ENCODE data around the gene DGLUCY.
"Not testable (repeated sequence)": the region's sequence is repeated elsewhere in the genome, so short reads cannot be mapped to it uniquely, and the experiment has no call there.

Gene DGLUCY

DNA sequence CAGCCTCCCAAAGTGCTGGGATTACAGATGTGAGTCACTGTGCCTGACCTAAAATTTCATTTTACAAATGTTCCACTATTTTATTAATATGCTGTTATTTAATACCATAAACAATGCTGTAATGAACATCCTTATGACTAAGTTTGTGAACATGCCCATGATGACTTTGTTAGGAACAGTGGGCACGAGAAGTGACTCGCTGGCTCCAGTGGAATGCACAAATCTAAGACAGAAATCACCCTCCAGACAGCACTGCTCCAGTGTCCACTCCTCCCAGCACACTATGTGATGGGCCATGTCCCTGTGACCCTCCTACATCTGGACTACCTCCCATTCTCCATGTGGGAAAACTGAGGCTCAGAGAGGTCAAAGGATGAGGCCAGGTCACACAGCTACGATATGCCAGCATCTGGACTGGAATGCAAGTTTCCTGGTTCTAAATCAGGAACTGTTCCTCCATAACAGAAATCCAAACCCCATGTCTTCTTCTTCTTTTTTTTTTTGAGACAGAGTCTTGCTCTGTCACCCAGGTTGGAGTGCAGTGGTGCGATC is 72.7 kb downstream of the DGLUCY start:
- TF ChIP-seq, protein P1, sequence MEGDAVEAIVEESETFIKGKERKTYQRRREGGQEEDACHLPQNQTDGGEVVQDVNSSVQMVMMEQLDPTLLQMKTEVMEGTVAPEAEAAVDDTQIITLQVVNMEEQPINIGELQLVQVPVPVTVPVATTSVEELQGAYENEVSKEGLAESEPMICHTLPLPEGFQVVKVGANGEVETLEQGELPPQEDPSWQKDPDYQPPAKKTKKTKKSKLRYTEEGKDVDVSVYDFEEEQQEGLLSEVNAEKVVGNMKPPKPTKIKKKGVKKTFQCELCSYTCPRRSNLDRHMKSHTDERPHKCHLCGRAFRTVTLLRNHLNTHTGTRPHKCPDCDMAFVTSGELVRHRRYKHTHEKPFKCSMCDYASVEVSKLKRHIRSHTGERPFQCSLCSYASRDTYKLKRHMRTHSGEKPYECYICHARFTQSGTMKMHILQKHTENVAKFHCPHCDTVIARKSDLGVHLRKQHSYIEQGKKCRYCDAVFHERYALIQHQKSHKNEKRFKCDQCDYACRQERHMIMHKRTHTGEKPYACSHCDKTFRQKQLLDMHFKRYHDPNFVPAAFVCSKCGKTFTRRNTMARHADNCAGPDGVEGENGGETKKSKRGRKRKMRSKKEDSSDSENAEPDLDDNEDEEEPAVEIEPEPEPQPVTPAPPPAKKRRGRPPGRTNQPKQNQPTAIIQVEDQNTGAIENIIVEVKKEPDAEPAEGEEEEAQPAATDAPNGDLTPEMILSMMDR (IDR thresholded peaks at IDR 0.05; ENCODE audit: insufficient read depth, low read length, poor library complexity, severe bottlenecking) = no peak
- no peaks in the 10 kb centered on the region for H3K27me3 ChIP-seq (replicated peaks; ENCODE audit: control insufficient read depth, insufficient read depth, low read length)
- peaks cover 40% of the 10 kb centered on the region for H3K36me3 ChIP-seq (ENCODE audit: control insufficient read depth, insufficient read depth, low read length)
- no peak for DNase-seq (ENCODE audit: extremely low read depth, insufficient read length)
- no peak overlapping the region for H3K4me3 ChIP-seq (replicated peaks; ENCODE audit: low read depth, low read length)

DNA sequence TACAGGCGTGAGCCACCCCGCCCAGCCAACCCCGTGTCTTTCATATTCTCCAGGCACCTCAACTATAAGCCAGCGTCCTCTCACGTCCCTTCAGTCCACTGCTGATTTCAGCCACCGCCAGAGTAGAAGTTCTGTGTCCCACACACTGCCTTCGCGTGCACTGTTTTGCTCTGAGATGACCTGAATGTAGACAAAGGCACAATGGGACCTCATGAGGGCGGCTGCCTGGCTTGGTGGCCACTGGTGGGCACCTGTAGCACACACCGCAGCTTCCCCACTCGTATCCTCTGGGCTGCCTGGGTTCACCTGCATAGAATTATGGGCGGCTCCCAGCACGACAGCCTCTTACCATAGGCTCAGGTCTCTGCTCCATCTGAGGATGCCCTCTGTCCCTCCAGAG is 73.4 kb downstream of the DGLUCY start:
- Histone ChIP-seq H3K36me3 (ENCODE audit: control insufficient read depth, insufficient read depth, low read length) (peaks cover 41% of the 10 kb centered on the region), H3K4me3 (replicated peaks; ENCODE audit: low read depth, low read length) (no peak overlapping the region), H3K27me3 (replicated peaks; ENCODE audit: control insufficient read depth, insufficient read depth, low read length) (no peaks in the 10 kb centered on the region)
- DNase-seq (ENCODE audit: extremely low read depth, insufficient read length) = no peak
- TF ChIP-seq, protein P1 (IDR thresholded peaks at IDR 0.05; ENCODE audit: insufficient read depth, low read length, poor library complexity, severe bottlenecking) = no peak

DNA sequence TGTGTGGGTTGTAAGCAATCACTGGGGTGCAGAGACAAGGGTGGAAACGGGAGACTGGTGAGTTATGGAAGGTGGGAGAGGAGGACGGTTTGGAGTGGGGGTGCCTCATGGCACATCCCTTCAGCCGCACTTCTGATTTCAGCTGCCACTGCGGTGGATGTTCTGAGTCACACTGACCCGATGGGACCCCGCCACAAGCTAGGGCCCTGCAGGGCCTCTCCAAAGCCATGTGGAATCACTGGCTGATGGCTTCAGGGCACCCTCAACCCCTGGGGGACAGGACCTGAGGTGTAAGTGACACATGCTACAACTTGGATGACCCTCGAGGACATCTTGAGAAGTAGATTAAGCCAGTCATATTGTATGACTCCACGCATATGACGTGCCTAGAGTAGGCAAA is 77.0 kb downstream of the DGLUCY start:
- H3K36me3 ChIP-seq (ENCODE audit: control insufficient read depth, insufficient read depth, low read length) = peaks cover 38% of the 10 kb centered on the region
- TF ChIP-seq, protein P1 (IDR thresholded peaks at IDR 0.05; ENCODE audit: insufficient read depth, low read length, poor library complexity, severe bottlenecking) = no peak
- DNase-seq (ENCODE audit: extremely low read depth, insufficient read length) = no peak

DNA sequence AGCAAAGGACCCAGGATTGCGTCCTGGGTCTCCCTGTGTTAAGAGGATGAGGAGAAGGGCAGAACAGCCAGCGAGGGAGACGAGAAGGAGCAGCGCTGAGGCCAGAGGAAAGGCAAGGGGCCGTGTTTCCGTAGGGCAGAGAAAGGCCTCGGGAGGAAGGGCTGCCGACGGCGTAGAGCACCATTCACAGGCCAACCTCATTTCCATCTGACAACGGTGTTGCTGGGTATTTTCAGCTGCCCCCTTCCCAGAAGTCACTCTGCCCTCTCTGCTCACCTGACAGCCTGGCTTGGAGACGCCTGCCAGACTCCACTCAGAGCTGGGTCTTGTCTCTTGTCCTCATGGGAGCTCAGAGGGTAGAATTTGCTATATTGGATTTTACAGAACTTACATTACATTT is 79.2 kb downstream of the DGLUCY start:
- no peak for DNase-seq (ENCODE audit: extremely low read depth, insufficient read length)
- TF ChIP-seq, protein P1 (IDR thresholded peaks at IDR 0.05; ENCODE audit: insufficient read depth, low read length, poor library complexity, severe bottlenecking) = no peak
- H3K4me3 ChIP-seq (replicated peaks; ENCODE audit: low read depth, low read length) = no peak overlapping the region
- no peaks in the 10 kb centered on the region for H3K27me3 ChIP-seq (replicated peaks; ENCODE audit: control insufficient read depth, insufficient read depth, low read length)
- H3K36me3 ChIP-seq (ENCODE audit: control insufficient read depth, insufficient read depth, low read length) = peaks cover 30% of the 10 kb centered on the region

More for the DNA sequence above, 77.0 kb downstream of the DGLUCY start:
- H3K4me3 ChIP-seq (replicated peaks; ENCODE audit: low read depth, low read length) = no peak overlapping the region
- no peaks in the 10 kb centered on the region for H3K27me3 ChIP-seq (replicated peaks; ENCODE audit: control insufficient read depth, insufficient read depth, low read length)

DNA sequence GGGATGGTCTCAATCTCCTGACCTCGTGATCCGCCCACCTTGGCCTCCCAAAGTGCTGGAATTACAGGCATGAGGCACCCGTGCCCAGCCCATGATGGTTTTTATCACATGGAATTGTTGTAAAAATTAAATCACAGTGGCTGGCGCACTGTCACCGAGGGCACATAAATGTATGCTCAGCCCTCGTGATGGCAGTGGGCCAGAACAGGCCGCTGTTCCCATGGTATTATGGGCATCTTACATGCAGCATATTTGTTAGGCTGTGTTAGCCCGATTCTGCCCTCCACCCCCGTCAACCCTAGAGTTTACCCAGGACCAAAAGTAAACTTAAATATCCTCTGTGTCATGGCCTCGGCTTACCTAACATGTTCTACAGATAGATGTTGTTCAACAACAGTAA is 82.0 kb downstream of the DGLUCY start:
- TF ChIP-seq, protein P1 (IDR thresholded peaks at IDR 0.05; ENCODE audit: insufficient read depth, low read length, poor library complexity, severe bottlenecking) = no peak
- peaks cover 17% of the 10 kb centered on the region for H3K36me3 ChIP-seq (ENCODE audit: control insufficient read depth, insufficient read depth, low read length)

DNA sequence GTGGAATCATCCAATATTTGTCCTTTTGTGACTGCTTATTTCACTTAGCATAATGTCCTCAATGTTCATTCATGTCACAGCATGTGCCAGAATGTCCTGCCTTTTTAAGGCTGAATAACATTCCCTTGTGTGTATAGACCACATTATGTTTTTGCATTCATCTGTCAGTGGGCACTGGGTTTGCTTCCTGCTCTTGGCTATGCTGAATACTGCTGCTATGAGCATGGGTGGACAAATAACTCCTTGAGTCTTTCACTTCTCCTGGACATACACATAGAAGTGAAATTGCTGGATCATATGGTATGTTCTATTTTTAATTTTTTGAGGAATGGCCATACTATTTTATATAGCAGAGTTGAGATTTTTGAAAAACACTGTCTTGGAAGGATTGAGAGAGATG is 83.8 kb downstream of the DGLUCY start:
- peaks cover 15% of the 10 kb centered on the region for H3K36me3 ChIP-seq (ENCODE audit: control insufficient read depth, insufficient read depth, low read length)
- DNase-seq (ENCODE audit: extremely low read depth, insufficient read length) = no peak

More for the DNA sequence above, 82.0 kb downstream of the DGLUCY start:
- no peak overlapping the region for H3K4me3 ChIP-seq (replicated peaks; ENCODE audit: low read depth, low read length)
- H3K27me3 ChIP-seq (replicated peaks; ENCODE audit: control insufficient read depth, insufficient read depth, low read length) = no peaks in the 10 kb centered on the region
- DNase-seq (ENCODE audit: extremely low read depth, insufficient read length) = no peak

DNA sequence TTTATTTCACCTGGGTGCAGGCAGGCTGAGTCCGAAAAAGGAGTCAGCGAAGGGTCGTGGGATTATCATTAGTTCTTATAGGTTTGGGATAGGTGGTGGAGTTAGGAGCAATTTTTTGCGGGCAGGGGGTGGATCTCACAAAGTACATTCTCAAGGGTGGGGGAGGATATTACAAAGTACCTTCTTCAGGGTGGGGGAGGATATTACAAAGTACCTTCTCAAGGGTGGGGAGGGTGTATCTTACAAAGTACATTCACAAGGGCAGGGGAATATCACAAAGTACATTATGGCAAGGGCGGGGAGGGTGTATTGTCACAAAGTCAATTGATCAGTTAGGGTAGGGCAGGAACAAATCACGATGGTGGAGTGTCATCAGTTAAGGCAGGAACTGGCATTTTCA is 86.9 kb downstream of the DGLUCY start:
- peaks cover 22% of the 10 kb centered on the region for H3K36me3 ChIP-seq (ENCODE audit: control insufficient read depth, insufficient read depth, low read length)
- H3K4me3 ChIP-seq (replicated peaks; ENCODE audit: low read depth, low read length); DNase-seq (ENCODE audit: extremely low read depth, insufficient read length); H3K27me3 ChIP-seq (replicated peaks; ENCODE audit: control insufficient read depth, insufficient read depth, low read length): not testable (repeated sequence)

More for the DNA sequence above, 83.8 kb downstream of the DGLUCY start:
- TF ChIP-seq, protein P1 (IDR thresholded peaks at IDR 0.05; ENCODE audit: insufficient read depth, low read length, poor library complexity, severe bottlenecking) = no peak
- Histone ChIP-seq H3K27me3 (replicated peaks; ENCODE audit: control insufficient read depth, insufficient read depth, low read length) (no peaks in the 10 kb centered on the region), H3K4me3 (replicated peaks; ENCODE audit: low read depth, low read length) (no peak overlapping the region)

Data from GM06990 (cell line).